K562 (cell line): Measurements from ENCODE around the gene PCBD1.

Experiments used
- CTCF ChIP-seq, 3 experiments: IDR thresholded peaks in 2 of 3; conservative IDR thresholded peaks in 1 of 3; 2 replicates each; pipeline ENCODE4 v1.5.1; 2011 to 2012; ENCODE audit warnings: low read length in 3 of 3, mild to moderate bottlenecking in 3 of 3, control low read depth in 2 of 3, improper control_type of control experiment in 1 of 3, inconsistent platforms in 1 of 3, low read depth in 1 of 3, mixed read lengths in 1 of 3, moderate library complexity in 1 of 3; ENCODE audit not compliant: insufficient read depth in 2 of 3
- PHB2 ChIP-seq: fragments of 450-650 bp; IDR thresholded peaks from 2 replicates; pipeline ENCODE4 v1.6.1; 2017; ENCODE audit warnings: low read depth
- SAFB2 ChIP-seq: fragments of 200-400 bp; formaldehyde crosslinking; IDR thresholded peaks from 2 replicates; pipeline ENCODE4 v1.6.1; 2018; ENCODE audit warnings: borderline replicate concordance, low read length, low read depth, moderate library complexity; ENCODE audit not compliant: severe bottlenecking
- SIN3A ChIP-seq, 2 experiments: fragments of 150-350 bp in 1 of 2; IDR thresholded peaks; 2 replicates each; pipeline ENCODE4 v1.6.1; 2011 to 2016; ENCODE audit warnings: borderline replicate concordance in 2 of 2, low read depth in 2 of 2, low read length in 2 of 2, mild to moderate bottlenecking in 2 of 2, moderate library complexity in 2 of 2; ENCODE audit not compliant: control insufficient read depth in 1 of 2
- SPI1 ChIP-seq: IDR thresholded peaks from 2 replicates; pipeline ENCODE4 v1.6.1; 2011; ENCODE audit warnings: low read depth, low read length, control low read depth, borderline replicate concordance
- TF ChIP-seq, protein P1 (sequence below): sonication (generic); formaldehyde crosslinking; IDR thresholded peaks from 2 replicates; pipeline ENCODE4 v1.8.0; 2022; ENCODE audit warnings: mild to moderate bottlenecking, low read depth, missing genetic modification reagents

DNA sequence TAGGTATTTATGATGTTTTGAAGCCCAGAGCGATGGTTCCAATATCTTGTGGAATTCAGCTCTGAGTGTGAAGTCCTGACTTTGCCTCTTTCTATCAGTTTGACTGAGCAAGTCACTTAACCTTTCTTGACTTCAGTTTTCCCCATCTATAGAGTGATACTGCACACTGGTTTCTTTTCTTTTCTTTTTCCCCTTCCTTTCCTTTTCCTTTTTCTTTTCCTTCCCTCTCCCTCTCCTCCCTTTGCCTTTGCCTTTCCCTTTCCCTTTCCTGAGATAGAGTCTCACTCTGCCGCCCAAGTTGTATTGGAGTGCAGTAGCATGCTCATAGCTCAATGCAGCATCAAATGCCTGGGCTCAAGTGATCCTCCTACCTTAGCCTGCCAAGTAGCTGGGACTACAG, 52.0 kb downstream of the PCBD1 start:
- TF ChIP-seq SAFB2 (no peak), SIN3A (IDR thresholded peaks at IDR 0.05; ENCODE audit: borderline replicate concordance in 2 of 2, control insufficient read depth in 1 of 2, low read depth in 2 of 2, low read length in 2 of 2) (no peak), CTCF (IDR thresholded peaks at IDR 0.05 in 2 of 3, conservative IDR thresholded peaks at IDR 0.05 in 1 of 3; ENCODE audit: insufficient read depth in 2 of 3, low read depth in 1 of 3, low read length in 3 of 3) (no peak), PHB2 (no peak), SPI1 (no peak)
- TF ChIP-seq, protein P1, sequence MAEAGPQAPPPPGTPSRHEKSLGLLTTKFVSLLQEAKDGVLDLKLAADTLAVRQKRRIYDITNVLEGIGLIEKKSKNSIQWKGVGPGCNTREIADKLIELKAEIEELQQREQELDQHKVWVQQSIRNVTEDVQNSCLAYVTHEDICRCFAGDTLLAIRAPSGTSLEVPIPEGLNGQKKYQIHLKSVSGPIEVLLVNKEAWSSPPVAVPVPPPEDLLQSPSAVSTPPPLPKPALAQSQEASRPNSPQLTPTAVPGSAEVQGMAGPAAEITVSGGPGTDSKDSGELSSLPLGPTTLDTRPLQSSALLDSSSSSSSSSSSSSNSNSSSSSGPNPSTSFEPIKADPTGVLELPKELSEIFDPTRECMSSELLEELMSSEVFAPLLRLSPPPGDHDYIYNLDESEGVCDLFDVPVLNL (CRISPR knock-in tag), result no peak
